ENCODE measurements around the gene SPATC1L.

Gene SPATC1L

DNA sequence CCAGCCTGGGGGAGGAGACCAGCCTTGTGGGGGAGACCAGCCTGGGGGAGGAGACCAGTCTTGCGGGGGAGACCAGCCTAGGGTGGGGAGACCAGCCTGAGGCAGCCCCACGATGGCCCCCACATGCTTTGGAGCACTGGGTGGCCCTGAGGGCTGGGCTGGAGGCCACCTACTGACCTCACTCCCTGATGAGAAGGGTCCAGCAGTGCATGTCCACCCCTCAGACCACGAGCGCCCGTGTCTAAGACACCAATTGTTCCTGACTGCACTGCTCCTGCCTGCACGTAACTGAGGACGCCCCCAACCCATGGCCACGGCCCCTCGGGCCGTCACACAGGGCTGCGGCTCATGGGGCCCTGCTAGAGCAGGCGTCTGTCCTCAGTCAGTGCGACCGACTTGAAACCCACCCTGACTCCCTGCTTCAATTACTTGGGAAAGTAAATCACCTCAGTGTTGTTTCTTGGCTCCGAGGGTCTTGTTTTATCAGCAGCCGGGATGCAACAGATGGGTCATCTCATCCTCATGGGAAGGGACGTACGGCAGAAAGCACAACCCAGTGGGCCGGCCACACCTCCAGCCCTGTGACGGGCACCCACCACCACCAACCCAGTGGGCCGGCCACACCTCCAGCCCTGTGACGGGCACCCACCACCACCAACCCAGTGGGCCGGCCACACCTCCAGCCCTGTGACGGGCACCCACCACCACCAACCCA is at the start of gene SPATC1L:
TSS of gene SPATC1L (minus strand) at position 550 of the 715 bp plus-strand sequence. CDS start 1,643 bp downstream, outside the sequence.
- peak within 1 kb of the TSS; percentile 99; the same call in 1 of the 2 replicates for H2AFZ ChIP-seq (ENCODE audit: low read length)
- peak within 1 kb of the TSS; percentile 70 for H3K27ac ChIP-seq (ENCODE audit: low read depth, low read length, poor library complexity, severe bottlenecking)
- H3K9me3 ChIP-seq (ENCODE audit: low read length): no peaks in the 10 kb centered on the region
- peak within 1 kb of the TSS; percentile 78 for H3K4me2 ChIP-seq (ENCODE audit: low read length)
- peaks cover 38% of the 10 kb centered on the region for H3K4me1 ChIP-seq (ENCODE audit: insufficient read depth, low read length, severe bottlenecking)
- H3K27me3 ChIP-seq (ENCODE audit: insufficient read depth, low read length): no peaks in the 10 kb centered on the region
- TF ChIP-seq CTCF (IDR thresholded peaks at IDR 0.05; ENCODE audit: low read length) (no peak), EZH2 (IDR thresholded peaks at IDR 0.05; ENCODE audit: borderline replicate concordance, low read length) (no peak)
- H3K36me3 ChIP-seq (ENCODE audit: insufficient read depth, low read length): peaks cover 13% of the 10 kb centered on the region; the same call in 1 of the 2 replicates
- no peaks in the 10 kb centered on the region for H3K79me2 ChIP-seq (ENCODE audit: insufficient read depth, low read length)
- H3K9ac ChIP-seq (ENCODE audit: low read length): peak within 1 kb of the TSS; percentile 74
- H3K9me2 ChIP-seq (ENCODE audit: low read depth, low read length): no peaks in the 10 kb centered on the region
- H3K4me3 ChIP-seq (ENCODE audit: low read depth, low read length, poor library complexity, severe bottlenecking): peak within 1 kb of the TSS; percentile 85
- H4K20me1 ChIP-seq (ENCODE audit: insufficient read depth, low read length): no peaks in the 10 kb centered on the region
- H3F3A ChIP-seq (ENCODE audit: insufficient read depth, low read length): no peaks in the 10 kb centered on the region; the same call in 1 of the 2 replicates

DNA sequence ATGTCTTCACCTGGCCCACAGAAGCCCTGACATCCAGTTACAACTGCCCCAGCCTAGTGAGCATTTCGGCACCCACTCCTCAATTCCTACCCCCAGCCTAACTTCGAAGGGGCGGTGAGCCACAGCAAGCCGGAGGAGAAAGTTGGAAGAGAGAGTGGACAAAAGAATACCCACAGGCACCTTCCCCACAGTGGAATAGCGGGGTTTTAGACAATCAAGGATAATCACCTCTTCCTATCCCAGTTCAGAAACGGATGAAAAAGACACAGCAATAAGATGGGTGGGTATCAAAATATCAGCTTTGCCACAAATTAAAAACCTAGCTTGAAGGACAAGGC is 45.6 kb upstream of the SPATC1L start:
- H3K4me1 ChIP-seq (ENCODE audit: insufficient read depth, low read length, severe bottlenecking): peaks cover 49% of the 10 kb centered on the region
- H3K27ac ChIP-seq (ENCODE audit: low read depth, low read length, poor library complexity, severe bottlenecking): peak overlapping the region; percentile 55
- H3K36me3 ChIP-seq (ENCODE audit: insufficient read depth, low read length): peaks cover 58% of the 10 kb centered on the region
- peak overlapping the region; percentile 89 for H3K4me2 ChIP-seq (ENCODE audit: low read length)
- H3K9ac ChIP-seq (ENCODE audit: low read length): peak overlapping the region; percentile 79
- H3K4me3 ChIP-seq (ENCODE audit: low read depth, low read length, poor library complexity, severe bottlenecking): peak overlapping the region; percentile 75
- no peaks in the 10 kb centered on the region for H3K27me3 ChIP-seq (ENCODE audit: insufficient read depth, low read length)
- H2AFZ ChIP-seq (ENCODE audit: low read length): no peak overlapping the region
- no peaks in the 10 kb centered on the region for H3K9me3 ChIP-seq (ENCODE audit: low read length)
- no peaks in the 10 kb centered on the region for H4K20me1 ChIP-seq (ENCODE audit: insufficient read depth, low read length)
- TF ChIP-seq EZH2 (IDR thresholded peaks at IDR 0.05; ENCODE audit: borderline replicate concordance, low read length) (no peak), CTCF (IDR thresholded peaks at IDR 0.05; ENCODE audit: low read length) (no peak)
- no peaks in the 10 kb centered on the region for H3F3A ChIP-seq (ENCODE audit: insufficient read depth, low read length)
- no peaks in the 10 kb centered on the region for H3K9me2 ChIP-seq (ENCODE audit: low read depth, low read length)
- peaks cover 14% of the 10 kb centered on the region; the same call in 1 of the 2 replicates for H3K79me2 ChIP-seq (ENCODE audit: insufficient read depth, low read length)

- Histone ChIP-seq H3K9me2 (ENCODE audit: low read depth, low read length) (no peaks in the 10 kb centered on the region), H3K36me3 (ENCODE audit: insufficient read depth, low read length) (peaks cover 53% of the 10 kb centered on the region), H3K27ac (ENCODE audit: low read depth, low read length, poor library complexity, severe bottlenecking) (peak overlapping the region; percentile 55), H3K9me3 (ENCODE audit: low read length) (no peaks in the 10 kb centered on the region), H3K79me2 (ENCODE audit: insufficient read depth, low read length) (peaks cover 18% of the 10 kb centered on the region; the same call in 1 of the 2 replicates), H4K20me1 (ENCODE audit: insufficient read depth, low read length) (no peaks in the 10 kb centered on the region), H2AFZ (ENCODE audit: low read length) (no peak overlapping the region), H3F3A (ENCODE audit: insufficient read depth, low read length) (no peaks in the 10 kb centered on the region), H3K4me2 (ENCODE audit: low read length) (peak overlapping the region; percentile 89), H3K4me3 (ENCODE audit: low read depth, low read length, poor library complexity, severe bottlenecking) (peak overlapping the region; percentile 75), H3K9ac (ENCODE audit: low read length) (peak overlapping the region; percentile 79), H3K27me3 (ENCODE audit: insufficient read depth, low read length) (no peaks in the 10 kb centered on the region), H3K4me1 (ENCODE audit: insufficient read depth, low read length, severe bottlenecking) (peaks cover 49% of the 10 kb centered on the region)
- TF ChIP-seq EZH2 (IDR thresholded peaks at IDR 0.05; ENCODE audit: borderline replicate concordance, low read length) (no peak), CTCF (IDR thresholded peaks at IDR 0.05; ENCODE audit: low read length) (peak; percentile 41)
Observed at GRCh38 chr21:46229133-46229922, 45.1 kb upstream of the SPATC1L start.

Measured in OCI-LY1 (cell line).